Measurements from ENCODE around the gene ASXL3.
A peak's percentile ranks its signal among the peaks of the same experiment; 100 is the strongest.

Gene ASXL3

GRCh38 chr18:33735428-33735827 lies 157.4 kb downstream of the ASXL3 start:
- Histone ChIP-seq H3K4me3 (replicated peaks; ENCODE audit: low read depth, low read length) (no peak overlapping the region), H3K36me3 (ENCODE audit: control insufficient read depth, insufficient read depth, low read length) (no peaks in the 10 kb centered on the region), H3K27me3 (replicated peaks; ENCODE audit: control insufficient read depth, insufficient read depth, low read length) (no peaks in the 10 kb centered on the region)
- no peak for DNase-seq (ENCODE audit: extremely low read depth, insufficient read length)
- TF ChIP-seq CTCF (IDR thresholded peaks at IDR 0.05; ENCODE audit: insufficient read depth, low read length, poor library complexity, severe bottlenecking) = no peak

GRCh38 chr18:33741760-33742159 lies 163.7 kb downstream of the ASXL3 start:
- no peaks in the 10 kb centered on the region for H3K27me3 ChIP-seq (replicated peaks; ENCODE audit: control insufficient read depth, insufficient read depth, low read length)
- no peaks in the 10 kb centered on the region for H3K36me3 ChIP-seq (ENCODE audit: control insufficient read depth, insufficient read depth, low read length)
- TF ChIP-seq CTCF (IDR thresholded peaks at IDR 0.05; ENCODE audit: insufficient read depth, low read length, poor library complexity, severe bottlenecking) = no peak
- no peak for DNase-seq (ENCODE audit: extremely low read depth, insufficient read length)
- H3K4me3 ChIP-seq (replicated peaks; ENCODE audit: low read depth, low read length) = no peak overlapping the region

- Histone ChIP-seq H3K27me3 (replicated peaks; ENCODE audit: control insufficient read depth, insufficient read depth, low read length) (no peaks in the 10 kb centered on the region), H3K36me3 (ENCODE audit: control insufficient read depth, insufficient read depth, low read length) (no peaks in the 10 kb centered on the region), H3K4me3 (replicated peaks; ENCODE audit: low read depth, low read length) (no peak overlapping the region)
- DNase-seq (ENCODE audit: extremely low read depth, insufficient read length) = no peak
- TF ChIP-seq CTCF (IDR thresholded peaks at IDR 0.05; ENCODE audit: insufficient read depth, low read length, poor library complexity, severe bottlenecking) = peak; percentile 14
These were observed 166.1 kb downstream of the ASXL3 start for GRCh38 chr18:33744032-33744697.

- no peak for DNase-seq (ENCODE audit: extremely low read depth, insufficient read length)
- no peak for TF ChIP-seq CTCF (IDR thresholded peaks at IDR 0.05; ENCODE audit: insufficient read depth, low read length, poor library complexity, severe bottlenecking)
These were observed 167.3 kb downstream of the ASXL3 start for GRCh38 chr18:33745151-33745795.

GRCh38 chr18:33745871-33746545 lies 168.0 kb downstream of the ASXL3 start:
- DNase-seq (ENCODE audit: extremely low read depth, insufficient read length) = no peak

More at GRCh38 chr18:33745151-33745795, 167.3 kb downstream of the ASXL3 start:
- Histone ChIP-seq H3K36me3 (ENCODE audit: control insufficient read depth, insufficient read depth, low read length) (no peaks in the 10 kb centered on the region), H3K4me3 (replicated peaks; ENCODE audit: low read depth, low read length) (no peak overlapping the region), H3K27me3 (replicated peaks; ENCODE audit: control insufficient read depth, insufficient read depth, low read length) (no peaks in the 10 kb centered on the region)

More at GRCh38 chr18:33745871-33746545, 168.0 kb downstream of the ASXL3 start:
- no peaks in the 10 kb centered on the region for H3K36me3 ChIP-seq (ENCODE audit: control insufficient read depth, insufficient read depth, low read length)
- H3K4me3 ChIP-seq (replicated peaks; ENCODE audit: low read depth, low read length) = no peak overlapping the region
- TF ChIP-seq CTCF (IDR thresholded peaks at IDR 0.05; ENCODE audit: insufficient read depth, low read length, poor library complexity, severe bottlenecking) = no peak
- no peaks in the 10 kb centered on the region for H3K27me3 ChIP-seq (replicated peaks; ENCODE audit: control insufficient read depth, insufficient read depth, low read length)

All from GM06990 (cell line).